ENCODE measurements around the gene SENP1.
"Not testable (repeated sequence)": the region's sequence is repeated elsewhere in the genome, so short reads cannot be mapped to it uniquely, and the experiment has no call there.

SENP1 gene

DNA sequence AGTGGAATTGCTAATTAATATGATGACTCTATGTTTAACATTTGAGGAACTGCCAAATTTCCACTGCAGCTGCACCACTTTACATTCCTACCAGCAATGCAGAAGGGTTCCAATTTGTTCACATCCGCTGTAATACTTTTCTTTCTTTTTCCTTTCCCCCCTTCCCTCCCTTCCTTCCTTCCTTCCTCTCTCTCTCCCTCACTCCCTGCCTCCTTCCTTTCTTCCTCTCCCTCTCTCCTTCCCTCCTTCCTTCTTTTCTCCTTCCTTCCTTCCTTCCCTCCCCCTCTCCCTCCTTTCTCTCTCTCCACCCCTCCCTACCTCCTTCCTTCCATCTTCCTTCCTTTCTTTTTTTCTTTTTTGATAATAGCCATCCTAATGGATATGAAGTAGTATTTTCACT is 10.1 kb upstream of the SENP1 start:
- DNase-seq: no peak

DNA sequence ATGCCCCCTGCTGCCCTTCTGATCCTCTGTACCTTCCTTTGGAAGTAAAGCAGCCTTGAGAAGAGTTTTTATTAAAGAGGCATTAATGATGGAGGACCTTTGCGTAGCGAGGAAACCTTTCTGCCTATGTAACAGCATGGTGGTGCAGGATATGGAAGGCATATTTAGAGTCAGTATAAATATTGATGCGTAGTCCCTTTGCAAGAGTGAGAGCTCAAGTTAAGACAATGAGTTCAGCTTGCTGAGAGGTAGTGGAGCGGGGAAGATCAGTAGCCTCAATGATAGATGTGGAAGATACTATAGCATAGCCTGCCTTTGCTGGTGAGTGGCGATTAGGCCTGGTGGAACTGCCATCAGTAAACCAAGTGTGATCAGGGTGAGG is 5.4 kb upstream of the SENP1 start:
- DNase-seq: not testable (repeated sequence)

DNA sequence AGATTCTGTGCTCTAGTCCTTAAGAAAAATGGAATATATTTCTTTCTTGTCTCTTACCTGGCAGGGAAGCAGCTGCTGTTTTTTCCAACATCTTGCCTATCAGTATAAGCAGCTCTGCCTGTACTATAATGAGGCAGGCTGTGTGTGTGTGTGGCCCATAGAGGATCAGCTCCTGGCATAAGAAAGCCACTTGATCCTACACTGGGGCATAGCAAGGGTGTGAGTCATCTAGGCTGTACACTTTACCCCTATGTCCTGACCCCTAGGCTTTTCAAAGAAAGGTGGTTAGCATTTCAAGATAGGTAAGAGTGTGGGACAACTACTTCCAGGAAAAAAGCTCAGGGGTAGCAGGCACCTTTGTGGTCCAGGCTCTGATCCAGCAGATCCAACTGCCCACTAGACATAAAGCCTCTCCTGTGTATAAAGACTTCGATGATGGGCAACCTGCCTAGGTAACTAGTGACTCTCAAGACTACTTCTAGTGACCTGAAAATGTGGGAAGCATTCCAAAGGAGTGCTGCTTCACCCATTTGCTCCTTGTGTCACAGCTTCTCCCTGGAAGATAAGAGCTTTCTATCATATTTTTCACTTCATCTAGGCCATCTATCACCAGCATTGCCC is 4.9 kb upstream of the SENP1 start:
- DNase-seq: no peak

DNA sequence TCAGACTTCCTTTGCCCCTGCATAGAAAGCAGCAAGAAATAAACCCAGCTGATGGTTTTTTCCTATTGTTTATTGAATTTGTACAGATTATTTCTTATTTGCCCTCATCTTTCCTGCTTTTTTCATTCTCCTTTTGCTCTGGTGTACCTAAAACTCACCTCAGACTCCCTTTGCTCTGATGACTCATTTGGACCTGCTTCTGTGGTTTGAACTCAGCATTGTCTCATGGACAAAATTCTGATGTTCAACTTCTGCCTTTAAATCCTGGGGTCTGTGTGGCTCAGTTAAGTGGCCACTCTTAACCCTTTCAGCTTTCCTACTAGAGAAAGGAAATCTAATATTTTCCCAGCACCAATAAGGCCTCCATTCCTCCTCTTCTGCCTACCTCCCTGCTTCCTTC is 3.5 kb upstream of the SENP1 start:
- DNase-seq: no peak

DNA sequence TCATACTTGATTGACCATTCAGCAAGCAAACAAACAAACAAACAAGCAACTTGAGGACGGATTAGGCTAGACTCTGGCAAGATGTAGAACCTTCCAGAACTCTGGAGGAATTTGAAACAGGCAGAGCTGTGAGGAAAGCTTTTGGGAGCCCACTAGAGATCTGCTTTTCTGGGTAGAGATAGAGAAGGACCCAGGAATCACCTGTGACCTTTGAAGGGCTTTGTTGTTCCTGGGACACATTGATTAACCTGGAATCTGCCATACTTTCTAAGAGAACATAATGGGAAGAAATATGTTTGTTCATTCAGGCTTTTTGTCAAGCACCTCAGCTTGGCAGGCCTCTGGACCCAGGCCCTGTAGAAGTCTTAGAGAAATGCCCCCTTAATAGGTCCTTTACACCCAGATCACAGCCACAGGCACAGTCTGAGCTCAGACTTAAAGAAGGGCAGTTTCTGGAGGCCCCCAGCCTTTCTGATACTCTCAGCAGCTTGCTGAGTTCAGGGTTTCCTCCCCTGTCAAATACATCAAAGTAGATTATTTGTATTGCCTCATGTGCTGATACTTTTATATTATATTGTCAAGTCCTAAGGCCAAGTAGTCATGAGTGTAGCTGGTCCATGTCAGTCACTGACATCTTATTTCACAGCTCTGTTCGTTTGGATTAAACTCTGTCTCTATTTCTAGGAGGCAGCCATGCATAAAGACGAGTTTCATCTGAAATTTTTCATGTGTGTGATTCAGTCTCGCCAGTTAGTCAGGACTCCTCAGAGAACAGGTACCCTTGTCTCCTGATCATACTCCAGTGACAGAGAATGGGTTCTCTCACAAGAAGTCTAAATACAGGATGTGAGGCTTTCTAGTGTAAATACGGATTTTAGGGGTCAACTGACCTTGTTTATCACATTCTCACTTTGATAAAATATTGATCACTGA is 1.1 kb upstream of the SENP1 start:
- peak; percentile 9 for DNase-seq

DNA sequence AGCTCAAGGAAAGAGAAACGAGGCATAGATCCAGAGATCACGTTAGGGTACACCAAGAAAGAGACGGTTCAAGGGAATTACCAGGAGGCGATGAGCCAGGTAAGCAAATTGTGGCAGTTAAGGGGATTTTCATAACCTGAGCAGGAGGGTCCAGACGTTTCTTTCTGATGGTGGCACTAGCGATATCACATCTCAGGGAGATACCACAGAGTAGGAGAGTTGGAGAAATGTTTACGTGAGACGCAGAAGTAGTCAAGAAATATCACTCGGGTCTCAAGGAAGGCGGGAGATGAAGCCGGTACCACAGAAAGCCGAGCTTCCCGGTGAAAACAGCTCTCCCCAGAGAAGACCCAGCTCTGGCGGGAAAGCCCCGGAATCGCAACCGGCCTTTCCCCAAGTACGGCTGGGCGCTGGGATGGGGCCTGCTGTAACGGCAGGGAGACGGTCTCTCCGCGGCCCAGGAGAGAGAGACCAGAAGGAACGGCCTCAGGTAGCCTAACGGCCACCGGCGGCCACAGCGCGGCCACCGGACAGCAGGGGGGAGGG is 485 bp downstream of the SENP1 start:
- no peak for DNase-seq

DNA sequence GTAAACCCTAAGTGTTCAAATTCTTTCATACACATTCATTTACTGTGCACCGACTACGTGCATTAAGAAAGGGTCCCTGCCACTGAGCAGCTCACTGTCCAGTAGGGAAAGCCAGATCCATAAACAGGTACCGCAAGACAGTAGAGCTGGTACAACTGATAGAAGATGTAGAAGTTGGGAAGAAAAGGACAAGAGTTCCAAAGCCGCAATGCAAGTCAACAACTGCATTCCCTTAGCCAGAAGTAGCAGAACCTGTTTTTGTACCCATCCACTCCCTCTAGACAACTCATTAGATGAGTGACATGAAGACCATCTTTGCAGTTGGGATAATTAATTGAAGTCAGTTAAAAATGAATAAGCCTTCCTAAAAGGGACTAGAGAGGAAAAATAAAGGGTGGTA is 1.3 kb downstream of the SENP1 start:
- DNase-seq: no peak

DNA sequence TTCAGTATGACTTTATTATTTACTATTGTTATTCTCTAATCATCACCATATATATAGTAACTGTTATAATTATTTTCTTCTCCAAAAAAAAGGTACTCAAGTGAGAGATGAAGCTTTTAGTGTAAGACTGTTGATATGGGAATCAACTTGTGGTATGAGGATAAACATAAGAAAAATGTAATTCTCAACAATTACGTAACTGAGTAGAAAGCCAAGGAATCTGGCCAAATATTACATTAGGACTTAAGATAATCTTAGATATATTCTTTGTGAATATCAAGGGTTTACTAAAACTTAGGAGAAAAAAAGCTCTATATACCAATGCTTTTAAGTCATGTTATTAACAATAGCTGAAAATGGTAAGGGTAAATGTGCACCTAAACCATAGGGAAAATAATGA is 13.3 kb downstream of the SENP1 start:
- DNase-seq: no peak

DNA sequence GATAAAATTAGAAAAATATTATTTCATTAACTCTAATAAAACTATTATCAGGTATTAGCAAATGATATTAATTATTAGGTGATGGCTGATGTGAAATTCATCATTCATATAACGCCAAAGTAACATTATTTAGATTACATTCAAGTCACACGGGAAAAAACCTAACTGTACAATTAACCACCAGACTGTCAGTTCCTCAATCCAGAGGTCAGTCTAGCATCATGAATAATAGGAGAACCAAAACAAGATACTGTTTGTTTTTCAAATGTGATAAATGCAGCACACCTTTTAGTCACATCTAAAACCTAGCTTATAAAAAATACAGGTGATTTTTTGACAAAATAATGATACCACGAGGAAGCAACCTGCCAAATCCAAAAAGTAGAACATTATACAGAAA is 19.6 kb downstream of the SENP1 start:
- no peak for DNase-seq

DNA sequence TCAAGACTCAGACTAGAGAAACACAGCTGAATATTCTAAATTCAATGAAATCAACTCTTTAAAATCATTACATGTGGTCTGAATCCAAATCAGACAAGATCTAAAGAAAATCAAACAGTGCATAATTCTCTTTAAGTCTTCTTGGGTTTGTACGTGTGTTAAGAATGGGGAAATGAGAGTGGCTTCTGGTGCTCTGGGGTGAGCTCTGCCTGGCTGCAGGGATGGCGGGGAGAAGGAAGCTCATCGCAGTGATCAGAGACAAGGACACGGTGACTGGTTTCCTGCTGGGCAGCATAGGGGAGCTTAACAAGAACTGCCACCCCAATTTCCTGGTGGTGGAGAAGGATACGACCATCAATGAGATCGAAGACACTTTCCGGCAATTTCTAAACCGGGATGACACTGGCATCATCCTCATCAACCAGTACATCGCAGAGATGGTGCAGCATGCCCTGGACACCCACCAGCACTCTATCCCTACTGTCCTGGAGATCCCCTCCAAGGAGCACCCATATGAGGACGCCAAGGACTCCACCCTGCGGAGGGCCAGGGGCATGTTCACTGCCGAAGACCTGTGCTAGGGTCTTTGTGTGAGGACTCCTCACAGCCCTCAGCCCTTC is 20.9 kb downstream of the SENP1 start:
- no peak for DNase-seq

DNA sequence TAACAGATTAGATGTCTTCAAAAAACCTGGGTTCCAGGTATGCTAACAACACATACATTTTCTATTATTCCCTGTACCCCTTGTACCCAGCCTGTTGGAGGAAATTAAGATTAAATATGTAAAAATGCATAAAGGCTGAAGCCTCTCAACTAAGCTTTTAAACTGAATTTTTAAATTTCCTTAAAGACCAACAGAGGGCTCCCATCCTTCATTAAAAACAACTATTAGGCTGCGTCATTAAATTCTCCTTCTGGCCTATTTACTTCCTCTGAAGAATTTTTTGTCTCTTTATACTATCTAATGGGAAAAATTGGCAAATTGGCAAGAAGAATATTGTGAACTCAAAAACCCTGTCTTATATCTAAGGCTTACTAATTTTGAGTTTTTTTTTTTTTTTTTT is 21.8 kb downstream of the SENP1 start:
- no peak for DNase-seq

DNA sequence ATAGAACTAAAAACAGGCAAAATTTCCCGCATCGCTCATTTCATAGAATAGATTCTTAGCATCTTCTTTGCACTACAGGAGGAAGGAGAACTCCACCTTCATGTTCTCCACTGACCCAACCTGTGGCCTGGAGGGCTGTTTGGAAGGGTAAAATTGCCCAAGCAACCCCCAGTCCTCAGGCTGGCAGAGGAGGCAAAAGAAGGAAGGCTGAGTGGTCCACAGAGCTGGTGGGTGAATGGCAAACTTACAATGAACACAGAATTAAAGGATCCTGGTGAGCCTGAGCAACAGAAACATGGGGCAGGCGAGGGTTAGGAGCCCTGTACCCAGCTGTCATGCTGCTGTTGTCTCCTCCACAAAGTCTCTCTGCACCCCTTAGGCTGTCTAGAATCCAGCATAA is 25.1 kb downstream of the SENP1 start:
- DNase-seq: no peak

DNA sequence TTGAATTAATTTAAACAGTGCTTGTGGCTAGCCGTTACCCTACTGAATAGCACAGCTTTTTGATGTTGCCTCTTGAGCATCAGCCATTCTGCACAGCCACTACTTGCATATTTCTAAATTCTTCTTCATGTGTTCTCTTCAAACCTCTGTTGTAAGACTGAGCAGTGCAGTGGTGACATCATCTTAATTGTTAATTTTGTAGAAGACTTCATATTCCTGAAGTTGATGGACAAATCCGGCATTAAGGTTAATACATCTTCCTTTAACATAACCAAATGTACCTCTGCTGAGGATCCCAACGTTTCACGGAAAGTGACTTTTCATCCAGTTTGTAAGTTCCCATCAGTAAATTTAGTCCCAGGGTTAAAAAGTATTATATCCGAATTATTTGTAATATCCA is 25.6 kb downstream of the SENP1 start:
- no peak for DNase-seq

DNA sequence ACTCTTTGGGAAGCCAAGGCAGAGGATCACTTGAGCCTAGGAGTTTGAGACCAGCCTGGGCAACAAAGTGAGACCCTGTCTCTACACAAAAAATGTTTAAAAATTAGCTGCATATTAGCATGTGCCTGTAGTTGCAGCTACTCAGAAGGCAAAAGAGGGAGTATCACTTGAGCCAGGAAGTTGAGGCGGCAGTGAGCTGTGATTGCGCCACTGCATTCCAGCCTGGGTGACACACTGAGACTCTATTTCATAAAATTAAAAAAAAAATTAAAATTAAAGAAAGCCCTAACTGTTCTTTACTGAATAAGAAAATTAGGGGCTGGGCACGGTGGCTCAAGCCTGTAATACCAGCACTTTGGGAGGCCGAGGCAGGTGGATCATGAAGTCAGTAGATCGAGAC is 27.0 kb downstream of the SENP1 start:
- no peak for DNase-seq

DNA sequence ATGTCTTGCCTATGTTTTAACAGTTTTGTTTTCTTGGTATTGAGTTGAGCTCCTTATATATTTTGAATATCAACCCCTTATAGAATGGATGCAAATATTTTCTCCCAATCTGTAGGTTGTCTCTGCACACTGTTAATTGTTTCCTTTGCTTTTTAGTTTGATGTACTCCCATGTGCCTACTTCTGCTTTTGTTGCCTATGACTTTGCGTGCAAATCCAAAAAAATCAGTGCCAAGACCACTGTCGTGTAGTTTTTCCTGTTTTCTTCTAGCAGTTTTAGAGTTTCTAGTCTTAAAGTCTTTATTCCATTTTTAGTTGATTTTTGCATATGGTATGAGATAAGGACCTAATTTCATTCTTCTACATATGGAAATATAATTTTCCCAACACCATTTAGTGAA is 28.8 kb downstream of the SENP1 start:
- no peak for DNase-seq

DNA sequence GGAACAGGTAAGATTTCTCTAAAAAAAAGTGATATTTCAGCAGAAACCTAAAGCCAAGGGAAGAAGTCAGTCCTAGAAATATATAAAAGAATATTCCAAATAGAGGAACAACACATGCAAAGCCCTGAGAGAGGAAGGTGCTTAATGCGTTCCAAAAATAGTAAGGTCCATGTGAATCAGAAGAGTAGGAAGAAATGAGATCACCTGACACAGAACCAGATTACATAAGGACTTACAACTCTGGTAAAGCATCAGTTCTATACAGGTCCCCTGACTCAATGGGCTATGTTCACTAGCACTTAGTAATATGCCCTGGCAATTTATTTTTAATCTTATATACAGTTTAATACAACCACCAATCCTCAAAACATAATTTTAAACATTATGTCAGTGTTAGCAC is 30.0 kb downstream of the SENP1 start:
- no peak for DNase-seq

DNA sequence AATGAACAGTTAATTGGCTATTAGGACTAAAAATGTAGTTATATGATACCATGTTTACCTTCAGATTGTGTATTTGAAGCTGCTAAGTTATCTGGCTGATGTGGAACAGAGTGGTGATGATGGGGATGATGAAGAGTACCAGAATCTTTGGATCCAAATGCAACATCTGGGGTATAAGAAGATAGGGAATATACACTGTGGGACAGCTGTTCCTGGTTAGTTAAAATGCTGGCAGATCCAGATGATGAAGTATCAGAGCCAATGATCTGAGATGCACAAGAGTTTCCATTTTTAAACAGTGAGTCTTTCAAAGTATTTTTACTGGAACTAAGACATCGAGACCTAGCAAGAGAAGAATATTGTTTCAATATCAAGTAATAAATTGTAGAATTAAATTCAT is 31.6 kb downstream of the SENP1 start:
- no peak for DNase-seq

DNA sequence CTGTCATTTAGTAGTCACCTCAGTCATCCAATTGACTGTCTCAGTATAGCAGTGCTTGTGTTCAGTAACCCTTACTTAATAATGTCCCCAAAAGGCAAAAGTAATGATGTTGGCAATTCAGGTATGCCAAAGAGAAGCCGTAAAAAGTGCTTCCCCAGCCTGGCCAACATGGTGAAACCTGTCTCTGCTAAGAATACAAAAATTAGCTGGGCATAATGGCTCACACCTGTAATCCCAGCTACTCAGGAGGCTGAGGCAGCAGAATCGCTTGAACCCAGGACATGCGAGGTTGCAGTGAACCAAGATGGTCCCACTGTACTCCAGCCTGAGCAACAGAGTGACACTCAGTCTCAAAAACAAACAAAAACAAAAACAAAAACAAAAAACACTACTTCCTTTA is 33.6 kb downstream of the SENP1 start:
- DNase-seq: no peak

DNA sequence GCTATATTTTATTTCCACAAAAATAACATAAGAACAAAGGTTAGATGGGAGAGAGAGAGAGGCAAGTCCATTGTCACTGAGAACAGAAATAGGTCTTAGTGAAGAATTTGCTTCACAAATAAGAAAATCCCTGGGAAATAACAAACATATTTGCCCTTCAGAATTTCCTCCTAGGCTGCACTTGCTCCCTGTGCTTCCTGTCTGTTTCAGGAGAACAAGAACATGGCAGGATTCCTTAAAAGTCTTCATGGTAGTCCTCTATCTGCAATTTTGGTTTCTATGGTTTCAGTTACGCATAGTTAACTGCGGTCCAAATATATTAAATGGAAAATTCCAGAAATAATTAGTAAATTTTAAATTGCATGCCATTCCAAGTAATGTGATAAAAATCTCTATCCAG is 34.1 kb downstream of the SENP1 start:
- DNase-seq: no peak

DNA sequence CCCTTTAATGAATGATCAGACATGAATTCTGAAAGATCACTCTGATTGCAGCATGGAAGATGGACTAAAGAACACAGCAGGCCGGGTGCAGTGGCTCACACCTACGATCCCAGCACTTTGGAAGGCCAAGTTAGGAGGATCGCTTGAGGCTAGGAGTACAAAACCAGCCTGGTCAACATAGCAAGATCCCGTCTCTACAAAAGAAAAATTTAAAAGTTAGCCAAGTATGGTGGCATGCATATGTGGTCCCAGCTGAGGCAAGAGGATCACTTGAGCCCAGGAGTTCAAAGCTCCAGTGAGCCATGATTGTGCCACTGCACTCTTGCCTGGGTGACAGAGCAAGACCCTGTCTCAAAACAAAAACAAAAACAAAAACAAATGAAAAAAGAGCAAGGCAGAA is 35.1 kb downstream of the SENP1 start:
- no peak for DNase-seq

DNA sequence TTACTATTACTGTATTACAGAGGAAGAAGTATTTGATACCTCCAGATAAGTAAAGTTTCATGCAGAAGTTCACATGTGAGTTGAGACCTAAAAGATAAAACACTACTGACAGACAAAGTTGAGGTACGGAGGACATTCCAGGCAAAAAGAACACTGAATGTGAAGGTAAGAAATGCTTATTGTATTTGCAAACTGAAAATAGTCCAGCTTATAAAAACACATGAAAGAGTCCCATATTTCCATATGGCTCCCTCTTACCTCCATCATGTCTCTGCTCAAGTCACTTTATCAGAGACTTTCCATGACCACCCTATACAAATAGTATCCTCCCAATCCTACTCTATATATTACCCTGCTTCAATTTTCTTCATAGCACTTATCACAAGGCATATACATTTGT is 35.8 kb downstream of the SENP1 start:
- DNase-seq: no peak

DNA sequence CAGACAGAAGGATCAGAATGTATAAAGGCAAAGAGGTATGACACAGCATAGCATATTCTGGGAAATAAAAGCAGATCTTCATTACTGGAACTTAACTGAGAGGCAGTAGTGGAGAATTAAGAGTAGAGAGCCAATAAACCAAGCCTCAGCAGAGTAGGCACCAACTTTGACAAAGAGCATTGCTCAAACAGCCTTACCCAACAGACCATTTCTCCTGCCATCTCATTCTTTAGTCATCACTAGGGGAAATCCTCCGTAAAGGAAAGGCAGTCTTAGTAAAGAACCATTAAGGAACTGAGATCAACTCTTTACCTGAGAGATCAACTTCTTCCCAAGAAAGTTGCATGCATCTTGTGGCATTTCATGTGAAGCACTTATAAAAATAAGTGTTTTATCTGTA is 36.6 kb downstream of the SENP1 start:
- no peak for DNase-seq

DNA sequence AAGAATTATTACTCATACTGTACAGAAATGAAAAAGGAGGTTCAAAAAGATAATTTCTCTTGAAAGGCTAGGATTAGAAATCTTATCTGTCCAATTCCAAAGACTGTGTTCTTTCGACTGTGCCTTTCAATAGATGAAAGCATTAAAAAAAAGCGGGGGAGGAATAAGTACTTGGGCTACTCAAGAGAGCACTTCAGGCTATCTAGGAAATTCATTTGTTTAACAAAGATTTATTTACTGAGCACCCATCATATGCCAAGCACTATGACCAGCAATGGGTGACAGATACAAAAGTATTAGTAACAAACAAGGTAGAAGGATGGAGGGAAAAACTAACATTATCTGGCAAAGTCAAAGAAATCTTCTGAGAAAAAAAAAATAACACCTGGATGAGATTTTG is 37.4 kb downstream of the SENP1 start:
- no peak for DNase-seq

All from right kidney (tissue), 1 donor.